K562 (cell line): ENCODE results near the gene ABCF2. TPM values are rescaled to one million over a fixed set of nuclear protein-coding genes. Genes with fewer than 3 reads are reported as not detected.

Experiments
- ATF7 ChIP-seq: fragments of 450-650 bp; IDR thresholded peaks from 2 replicates; pipeline ENCODE4 v1.7.1; 2014; ENCODE audit warnings: mild to moderate bottlenecking, moderate library complexity
- CBX2 ChIP-seq: fragments of 200-600 bp; sonication (generic); IDR thresholded peaks from one replicate; pipeline ENCODE4 v1.6.1; 2012; ENCODE audit warnings: mild to moderate bottlenecking, low read length, inconsistent platforms; ENCODE audit not compliant: insufficient read depth, poor library complexity, severe bottlenecking
- CGGBP1 ChIP-seq: fragments of 250-450 bp; sonication (Bioruptor Pico); IDR thresholded peaks from 2 replicates; pipeline ENCODE4 v1.9.0; 2021; ENCODE audit warnings: mild to moderate bottlenecking
- CHD7 ChIP-seq: fragments of 200-600 bp; sonication (generic); IDR thresholded peaks from one replicate; pipeline ENCODE4 v1.6.1; 2012; ENCODE audit warnings: mild to moderate bottlenecking, low read depth, low read length, inconsistent platforms
- E2F6 ChIP-seq, 2 experiments: IDR thresholded peaks; 2 replicates each; pipeline ENCODE4 v1.6.1; 2011; ENCODE audit warnings: borderline replicate concordance in 1 of 2, control low read depth in 1 of 2, low read depth in 1 of 2, low read length in 1 of 2, mild to moderate bottlenecking in 1 of 2, mixed read lengths in 1 of 2, moderate library complexity in 1 of 2; ENCODE audit not compliant: insufficient read depth in 1 of 2, insufficient read length in 1 of 2, poor library complexity in 1 of 2, severe bottlenecking in 1 of 2; ENCODE audit errors: extremely low read depth in 1 of 2
- ELF2 ChIP-seq: fragments of 250-450 bp; sonication (Bioruptor Pico); IDR thresholded peaks from 2 replicates; pipeline ENCODE4 v1.5.0; 2021; ENCODE audit warnings: mild to moderate bottlenecking
- POLR3A ChIP-seq: IDR thresholded peaks from 2 replicates; pipeline ENCODE4 v1.6.1; 2011; ENCODE audit warnings: borderline replicate concordance, mild to moderate bottlenecking, moderate library complexity; ENCODE audit not compliant: insufficient read length, insufficient read depth; ENCODE audit errors: extremely low read depth
- SMAD4 ChIP-seq: fragments of 250-450 bp; sonication (Bioruptor Pico); conservative IDR thresholded peaks from 2 replicates; pipeline ENCODE4 v1.8.0; 2021; ENCODE audit warnings: inconsistent platforms, mild to moderate bottlenecking, moderate library complexity
- TBL1XR1 ChIP-seq, 2 experiments: IDR thresholded peaks; 2 replicates each; pipeline ENCODE4 v1.6.1; 2012; ENCODE audit warnings: improper control_type of control experiment in 2 of 2, low read length in 2 of 2, mild to moderate bottlenecking in 1 of 2
- ZNF778 ChIP-seq: fragments of 450-650 bp; formaldehyde crosslinking; IDR thresholded peaks from 2 replicates; pipeline ENCODE4 v1.4.0; 2020; ENCODE audit warnings: mild to moderate bottlenecking, moderate library complexity
- polyA plus RNA-seq, 8 experiments: library from polyadenylated mRNA; depleted of rRNA in 4 of 8; stranded (reverse) in 5 of 8; unstranded in 3 of 8; fragments of >200 nt; fragmentation: Nextera tagmentation in 2 of 8; fragmentation: Illumina TruSeq in 1 of 8; extraction: Ambion mirVana in 2 of 8; extraction: Trizol in 1 of 8; gene quantifications; 2 replicates each; pipeline versions ENCODE4 v1.2.1 to v1.2.3, GENCODE V29; 2011 to 2014; ENCODE audit warnings: inconsistent platforms in 1 of 8, missing spikeins in 1 of 8
- total RNA-seq, 7 experiments: library from RNA; depleted of rRNA in 6 of 7; stranded (reverse); fragments of >200 nt in 6 of 7; fragmentation: Illumina TruSeq in 2 of 7; extraction: Trizol in 2 of 7; gene quantifications; 2 replicates each; pipeline versions ENCODE4 v1.2.1 to v1.2.3, GENCODE V29; 2011 to 2021; ENCODE audit warnings: low replicate concordance in 1 of 7
- TF ChIP-seq, protein P1 (sequence below), 2 experiments: IDR thresholded peaks; 2 replicates each; pipeline ENCODE4 v1.6.1; 2012; ENCODE audit warnings: improper control_type of control experiment in 2 of 2, low read depth in 2 of 2, low read length in 2 of 2, borderline replicate concordance in 1 of 2

Gene ABCF2
- total and polyA plus RNA-seq, 9 of the 15 experiments (the other 6 are each of a cell fraction or from before 2014, with no cell fraction given): 62.1 to 224 (median 113) TPM

GRCh38 chr7:151207315-151207714 lies 19.7 kb downstream of the ABCF2 start (continued):
- TF ChIP-seq, protein P1, sequence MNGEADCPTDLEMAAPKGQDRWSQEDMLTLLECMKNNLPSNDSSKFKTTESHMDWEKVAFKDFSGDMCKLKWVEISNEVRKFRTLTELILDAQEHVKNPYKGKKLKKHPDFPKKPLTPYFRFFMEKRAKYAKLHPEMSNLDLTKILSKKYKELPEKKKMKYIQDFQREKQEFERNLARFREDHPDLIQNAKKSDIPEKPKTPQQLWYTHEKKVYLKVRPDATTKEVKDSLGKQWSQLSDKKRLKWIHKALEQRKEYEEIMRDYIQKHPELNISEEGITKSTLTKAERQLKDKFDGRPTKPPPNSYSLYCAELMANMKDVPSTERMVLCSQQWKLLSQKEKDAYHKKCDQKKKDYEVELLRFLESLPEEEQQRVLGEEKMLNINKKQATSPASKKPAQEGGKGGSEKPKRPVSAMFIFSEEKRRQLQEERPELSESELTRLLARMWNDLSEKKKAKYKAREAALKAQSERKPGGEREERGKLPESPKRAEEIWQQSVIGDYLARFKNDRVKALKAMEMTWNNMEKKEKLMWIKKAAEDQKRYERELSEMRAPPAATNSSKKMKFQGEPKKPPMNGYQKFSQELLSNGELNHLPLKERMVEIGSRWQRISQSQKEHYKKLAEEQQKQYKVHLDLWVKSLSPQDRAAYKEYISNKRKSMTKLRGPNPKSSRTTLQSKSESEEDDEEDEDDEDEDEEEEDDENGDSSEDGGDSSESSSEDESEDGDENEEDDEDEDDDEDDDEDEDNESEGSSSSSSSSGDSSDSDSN (IDR thresholded peaks at IDR 0.05; ENCODE audit: borderline replicate concordance in 1 of 2, low read depth in 2 of 2, low read length in 2 of 2): no peak
- no peak for TF ChIP-seq CHD7
- peak in 1 of 2 experiments; percentile 25 for TF ChIP-seq E2F6 (IDR thresholded peaks at IDR 0.05; ENCODE audit: borderline replicate concordance in 1 of 2, extremely low read depth in 1 of 2, insufficient read depth in 1 of 2, insufficient read length in 1 of 2, low read depth in 1 of 2, low read length in 1 of 2, poor library complexity in 1 of 2, severe bottlenecking in 1 of 2)
- no peak for TF ChIP-seq CBX2
- no peak for TF ChIP-seq TBL1XR1 (IDR thresholded peaks at IDR 0.05; ENCODE audit: low read length in 2 of 2)
- no peak for TF ChIP-seq CGGBP1
- no peak for TF ChIP-seq POLR3A
- TF ChIP-seq ZNF778: no peak
- TF ChIP-seq ATF7: no peak
- TF ChIP-seq SMAD4 (CRISPR knock-in tag): peak; percentile 8; the same call in 1 of the 2 replicates
- TF ChIP-seq ELF2: peak; percentile 59; the same call in 1 of the 2 replicates
